Activated CD4-positive, alpha-beta T cell treated with anti-CD3 and anti-CD28 coated beads, Interleukin-2, Interleukin-4, amounts not matched to agents 100 ng/mL and 50 ng/mL, durations not matched to agents 16 hours and 8 hours (primary cell): Measurements from ENCODE around the gene DTX3L.
"Not testable (repeated sequence)": the region's sequence is repeated elsewhere in the genome, so short reads cannot be mapped to it uniquely, and the experiment has no call there.

ENCODE experiments used
- DNase-seq: peaks from one replicate; pipeline ENCODE4 v3.0.0-alpha.2; 2020; ENCODE audit warnings: low spot score

DTX3L gene

GRCh38 chr3:122562923-122563716 is 1.0 kb upstream of the DTX3L start:
- DNase-seq, result no peak

GRCh38 chr3:122563717-122564025 is 467 bp upstream of the DTX3L start:
- no peak for DNase-seq

GRCh38 chr3:122568131-122568530 is 4.0 kb downstream of the DTX3L start:
- not testable (repeated sequence) for DNase-seq

GRCh38 chr3:122568755-122569154 is 4.6 kb downstream of the DTX3L start:
- no peak for DNase-seq

GRCh38 chr3:122572940-122573412 is 8.8 kb downstream of the DTX3L start:
- DNase-seq, result peak; percentile 47

GRCh38 chr3:122576174-122576940 is 12.2 kb downstream of the DTX3L start:
- DNase-seq, result peak; percentile 41

GRCh38 chr3:122577409-122578031 is 13.4 kb downstream of the DTX3L start, which contains the start of gene PARP15:
Gene PARP15, plus strand, starts transcription at chr3:122577650. Its CDS starts 18 bp downstream, at chr3:122577668.
- peak; percentile 50 for DNase-seq

- no peak for DNase-seq
These were observed 14.1 kb downstream of the DTX3L start for GRCh38 chr3:122578069-122578740.

GRCh38 chr3:122580470-122580869 is 16.3 kb downstream of the DTX3L start:
- no peak for DNase-seq

GRCh38 chr3:122581622-122582021 is 17.5 kb downstream of the DTX3L start:
- no peak for DNase-seq

GRCh38 chr3:122582390-122582789 is 18.3 kb downstream of the DTX3L start:
- DNase-seq, result no peak

- DNase-seq, result no peak
These were observed 22.0 kb downstream of the DTX3L start for GRCh38 chr3:122586098-122586497.

- no peak for DNase-seq
These were observed 22.8 kb downstream of the DTX3L start for GRCh38 chr3:122586773-122587485.

- DNase-seq, result no peak
These were observed 23.4 kb downstream of the DTX3L start for GRCh38 chr3:122587572-122587971.

GRCh38 chr3:122589297-122589696 is 25.2 kb downstream of the DTX3L start:
- DNase-seq, result no peak

- DNase-seq, result no peak
These were observed 26.5 kb downstream of the DTX3L start for GRCh38 chr3:122590610-122591009.

GRCh38 chr3:122594025-122594424 is 29.9 kb downstream of the DTX3L start:
- DNase-seq, result no peak

GRCh38 chr3:122598151-122598550 is 34.0 kb downstream of the DTX3L start:
- no peak for DNase-seq

GRCh38 chr3:122598556-122598955 is 34.4 kb downstream of the DTX3L start:
- DNase-seq, result no peak

- DNase-seq, result no peak
These were observed 38.0 kb downstream of the DTX3L start for GRCh38 chr3:122602011-122602710.

- DNase-seq, result no peak
These were observed 38.9 kb downstream of the DTX3L start for GRCh38 chr3:122603056-122603455.
